CD14-positive monocyte (primary cell): ENCODE measurements around the gene SLAMF7. TPM values are rescaled to one million over a fixed set of nuclear protein-coding genes. Genes with fewer than 3 reads are reported as not detected.

ENCODE experiments used
- DNase-seq, 3 donors: peaks; one replicate each; pipeline ENCODE4 v3.0.0-alpha.2; 2011 to 2022
- H2AFZ ChIP-seq: 2 replicates; pipeline ENCODE4 v1.6.0; 2012; ENCODE audit warnings: mild to moderate bottlenecking, low read depth, low read length, inconsistent platforms; ENCODE audit not compliant: insufficient read depth, poor library complexity, severe bottlenecking
- H3K27ac ChIP-seq, 2 donors: 1 replicate in 1 of 2; 2 replicates in 1 of 2; pipeline ENCODE4 v1.5.1; 2012 to 2013; ENCODE audit warnings: low read length in 2 of 2, control low read depth in 1 of 2, inconsistent platforms in 1 of 2, low read depth in 1 of 2, mild to moderate bottlenecking in 1 of 2
- H3K27me3 ChIP-seq, 2 donors: one replicate each; pipeline versions ENCODE4 v1.6.0 to v1.6.1; 2011 to 2013; ENCODE audit warnings: low read length in 2 of 2; ENCODE audit not compliant: control insufficient read depth in 2 of 2, insufficient read depth in 2 of 2
- H3K36me3 ChIP-seq, 2 donors: replicated peaks in 1 of 2; 1 replicate in 1 of 2; 2 replicates in 1 of 2; pipeline versions ENCODE4 v1.5.1 to v1.6.1; 2012 to 2013; ENCODE audit warnings: low read length in 2 of 2, control low read depth in 1 of 2, inconsistent platforms in 1 of 2, mild to moderate bottlenecking in 1 of 2; ENCODE audit not compliant: insufficient read depth in 2 of 2, control insufficient read depth in 1 of 2
- H3K4me1 ChIP-seq, 2 donors: 1 replicate in 1 of 2; 2 replicates in 1 of 2; pipeline versions ENCODE4 v1.5.1 to v1.6.1; 2012 to 2013; ENCODE audit warnings: low read length in 2 of 2, control low read depth in 1 of 2, inconsistent platforms in 1 of 2, mild to moderate bottlenecking in 1 of 2, moderate library complexity in 1 of 2; ENCODE audit not compliant: insufficient read depth in 2 of 2, control insufficient read depth in 1 of 2
- H3K4me2 ChIP-seq: replicated peaks from 2 replicates; pipeline ENCODE3; 2012; ENCODE audit warnings: low read length, moderate library complexity, mild to moderate bottlenecking; ENCODE audit not compliant: poor library complexity, severe bottlenecking; ENCODE audit errors: extremely low read depth
- H3K4me3 ChIP-seq, 3 experiments: fragments of 200-600 bp in 1 of 3; sonication (generic) in 1 of 3; replicated peaks in 1 of 3; 1 replicate in 2 of 3; 2 replicates in 1 of 3; pipeline ENCODE4 v1.5.1; 2011 to 2013; ENCODE audit warnings: low read length in 3 of 3, mild to moderate bottlenecking in 3 of 3, control low read depth in 2 of 3, low read depth in 2 of 3, inconsistent platforms in 1 of 3, moderate library complexity in 1 of 3
- H3K79me2 ChIP-seq: 2 replicates; pipeline ENCODE4 v1.6.0; 2012; ENCODE audit warnings: mild to moderate bottlenecking, control low read depth, inconsistent platforms, low read length, moderate library complexity; ENCODE audit not compliant: insufficient read depth
- H3K9ac ChIP-seq: 2 replicates; pipeline ENCODE4 v1.6.0; 2017; ENCODE audit warnings: low read length, mild to moderate bottlenecking; ENCODE audit not compliant: insufficient read depth, poor library complexity, severe bottlenecking
- H3K9me3 ChIP-seq, 2 donors: replicated peaks in 1 of 2; 1 replicate in 1 of 2; 2 replicates in 1 of 2; pipeline versions ENCODE4 v1.5.1 to v1.6.1; 2012 to 2013; ENCODE audit warnings: low read length in 2 of 2, control low read depth in 1 of 2; ENCODE audit not compliant: control insufficient read depth in 1 of 2, insufficient read depth in 1 of 2
- H4K20me1 ChIP-seq: 2 replicates; pipeline ENCODE4 v1.6.0; 2012; ENCODE audit warnings: mild to moderate bottlenecking, low read length, control low read depth, moderate library complexity; ENCODE audit not compliant: insufficient read depth
- H3K27ac Mint-ChIP-seq, 7 donors: one replicate each; pipeline ENCODE4 v1.8.0; 2020; ENCODE audit warnings: mild to moderate bottlenecking in 7 of 7, mixed read lengths in 7 of 7, moderate library complexity in 6 of 7, inconsistent platforms in 2 of 7
- H3K27me3 Mint-ChIP-seq, 3 donors: one replicate each; pipeline ENCODE4 v1.8.0; 2021 to 2022; ENCODE audit warnings: low read depth in 3 of 3, mild to moderate bottlenecking in 3 of 3, mixed read lengths in 3 of 3, moderate library complexity in 3 of 3, inconsistent platforms in 1 of 3
- H3K36me3 Mint-ChIP-seq, 2 donors: one replicate each; pipeline ENCODE4 v1.8.0; 2020; ENCODE audit warnings: mixed read lengths in 2 of 2, inconsistent platforms in 1 of 2, mild to moderate bottlenecking in 1 of 2
- H3K4me1 Mint-ChIP-seq: one replicate; pipeline ENCODE4 v1.8.0; 2020; ENCODE audit warnings: mild to moderate bottlenecking, mixed read lengths
- H3K4me3 Mint-ChIP-seq, 2 donors: one replicate each; pipeline ENCODE4 v1.8.0; 2020; ENCODE audit warnings: mild to moderate bottlenecking in 2 of 2, mixed read lengths in 2 of 2, moderate library complexity in 1 of 2
- H3K9me3 Mint-ChIP-seq, 7 donors: one replicate each; pipeline ENCODE4 v1.8.0; 2020 to 2022; ENCODE audit warnings: mixed read lengths in 7 of 7, mild to moderate bottlenecking in 6 of 7, moderate library complexity in 6 of 7, inconsistent platforms in 2 of 7
- WGBS: methylation state at CpG from one replicate; pipeline ENCODE4 v1.1.5; 2013; ENCODE audit warnings: missing lambda C conversion rate; ENCODE audit not compliant: insufficient coverage; 5-methylcytosine and 5-hydroxymethylcytosine counted together
- intact Hi-C, 2 donors: fragments of 100-400 bp; cut with micrococcal nuclease; formaldehyde crosslinking; loops; one replicate each; pipeline versions ENCODE4 v1.15.0 to v1.15.1; 2023
- polyA plus RNA-seq, 3 donors: library from polyadenylated mRNA; depleted of rRNA in 1 of 3; unstranded in 2 of 3; stranded (reverse) in 1 of 3; fragments of 300-500 nt in 2 of 3; fragments of >200 nt in 1 of 3; fragmentation: Illumina TruSeq in 2 of 3; gene quantifications; 1 replicate in 2 of 3; 2 replicates in 1 of 3; pipeline ENCODE4 v1.2.3, GENCODE V29; 2012 to 2021
- TF ChIP-seq, protein P1 (sequence below): fragments of 200-600 bp; IDR thresholded peaks from one replicate; pipeline ENCODE4 v1.8.0; 2022; ENCODE audit warnings: antibody characterized with exemption, mild to moderate bottlenecking

Gene SLAMF7
- polyA plus RNA-seq, 3 donors = 15.4 to 16.0 (median 15.8) TPM

- peak overlapping the region in 1 of 2 donors; percentile 44 for H3K4me3 Mint-ChIP-seq
- intact Hi-C loops = no loop called here
- no peaks in the 10 kb centered on the region for H3K36me3 ChIP-seq
- H3K4me3 ChIP-seq = peak overlapping the region in 1 of 3 experiments; percentile 3
- H3K9me3 Mint-ChIP-seq = peaks cover 3 to 16% (median 11%) of the 10 kb centered on the region in 7 donors
- no peak overlapping the region for H2AFZ ChIP-seq
- H3K79me2 ChIP-seq = no peaks in the 10 kb centered on the region
- H3K27me3 ChIP-seq = no peaks in the 10 kb centered on the region
- H3K9ac ChIP-seq = no peak overlapping the region
- peaks cover 9 to 12% of the 10 kb centered on the region in 2 donors for H3K36me3 Mint-ChIP-seq
- H3K27ac Mint-ChIP-seq = peak overlapping the region; percentile 35 to 83 (median 74)
- H3K9me3 ChIP-seq = peaks cover 3 to 4% of the 10 kb centered on the region in 2 donors
- H3K4me1 Mint-ChIP-seq = peaks cover 32% of the 10 kb centered on the region
- no peaks in the 10 kb centered on the region for H4K20me1 ChIP-seq
- WGBS = no CpG with 5 or more reads among the region's 1 CpG
- peak; percentile 37 to 74 (median 42) for DNase-seq
- peaks cover 35 to 43% of the 10 kb centered on the region in 2 donors for H3K4me1 ChIP-seq
- peak overlapping the region; percentile 51 for H3K4me2 ChIP-seq
- TF ChIP-seq, protein P1, sequence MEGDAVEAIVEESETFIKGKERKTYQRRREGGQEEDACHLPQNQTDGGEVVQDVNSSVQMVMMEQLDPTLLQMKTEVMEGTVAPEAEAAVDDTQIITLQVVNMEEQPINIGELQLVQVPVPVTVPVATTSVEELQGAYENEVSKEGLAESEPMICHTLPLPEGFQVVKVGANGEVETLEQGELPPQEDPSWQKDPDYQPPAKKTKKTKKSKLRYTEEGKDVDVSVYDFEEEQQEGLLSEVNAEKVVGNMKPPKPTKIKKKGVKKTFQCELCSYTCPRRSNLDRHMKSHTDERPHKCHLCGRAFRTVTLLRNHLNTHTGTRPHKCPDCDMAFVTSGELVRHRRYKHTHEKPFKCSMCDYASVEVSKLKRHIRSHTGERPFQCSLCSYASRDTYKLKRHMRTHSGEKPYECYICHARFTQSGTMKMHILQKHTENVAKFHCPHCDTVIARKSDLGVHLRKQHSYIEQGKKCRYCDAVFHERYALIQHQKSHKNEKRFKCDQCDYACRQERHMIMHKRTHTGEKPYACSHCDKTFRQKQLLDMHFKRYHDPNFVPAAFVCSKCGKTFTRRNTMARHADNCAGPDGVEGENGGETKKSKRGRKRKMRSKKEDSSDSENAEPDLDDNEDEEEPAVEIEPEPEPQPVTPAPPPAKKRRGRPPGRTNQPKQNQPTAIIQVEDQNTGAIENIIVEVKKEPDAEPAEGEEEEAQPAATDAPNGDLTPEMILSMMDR = no peak
- peaks cover 0 to 5% (median 0%) of the 10 kb centered on the region in 3 donors for H3K27me3 Mint-ChIP-seq
- peak overlapping the region in 1 of 2 donors; percentile 72 for H3K27ac ChIP-seq
Observed at GRCh38 chr1:160731990-160732389, 7.1 kb upstream of the SLAMF7 start.

- no peaks in the 10 kb centered on the region for H3K79me2 ChIP-seq
- peaks cover 5 to 8% of the 10 kb centered on the region in 2 donors for H3K9me3 ChIP-seq
- peak overlapping the region; percentile 15 for H3K4me2 ChIP-seq
- peaks cover 0 to 7% (median 3%) of the 10 kb centered on the region in 3 donors for H3K27me3 Mint-ChIP-seq
- no peak for DNase-seq
- peaks cover 39% of the 10 kb centered on the region for H3K4me1 Mint-ChIP-seq
- peak overlapping the region; percentile 12 to 87 (median 75) for H3K27ac Mint-ChIP-seq
- no peak overlapping the region for H3K9ac ChIP-seq
- no peaks in the 10 kb centered on the region for H3K36me3 ChIP-seq
- peaks cover 9 to 12% of the 10 kb centered on the region in 2 donors for H3K36me3 Mint-ChIP-seq
- no peak overlapping the region for H3K4me3 Mint-ChIP-seq
- peaks cover 4 to 21% (median 16%) of the 10 kb centered on the region in 7 donors for H3K9me3 Mint-ChIP-seq
- H3K27me3 ChIP-seq = no peaks in the 10 kb centered on the region
- H3K4me3 ChIP-seq = no peak overlapping the region
- peaks cover 29 to 40% of the 10 kb centered on the region in 2 donors for H3K4me1 ChIP-seq
- intact Hi-C loops = no loop called here
- peak overlapping the region; percentile 14 for H2AFZ ChIP-seq
- TF ChIP-seq, protein P1 = no peak
- no peaks in the 10 kb centered on the region for H4K20me1 ChIP-seq
- peak overlapping the region in 1 of 2 donors; percentile 61 for H3K27ac ChIP-seq
Observed at GRCh38 chr1:160733898-160734297, 5.1 kb upstream of the SLAMF7 start.
